Large intestine (tissue), 3 donors: ENCODE results near the gene SERTM1. TPM values are rescaled to one million over a fixed set of nuclear protein-coding genes. Genes with fewer than 3 reads are reported as not detected.

Source experiments
- DNase-seq, 2 donors: peaks; one replicate each; pipeline versions ENCODE4 v3.0.0 to v3.0.0-alpha.2; 2013
- H3K27ac ChIP-seq: one replicate; pipeline ENCODE4 v1.5.1; 2013; ENCODE audit warnings: low read length
- H3K27me3 ChIP-seq: 2 replicates; pipeline ENCODE4 v1.6.1; 2013; ENCODE audit warnings: low read length; ENCODE audit not compliant: control insufficient read depth, insufficient read depth
- H3K36me3 ChIP-seq: 2 replicates; pipeline ENCODE4 v1.6.1; 2013; ENCODE audit warnings: low read length; ENCODE audit not compliant: control insufficient read depth, insufficient read depth
- H3K4me1 ChIP-seq: one replicate; pipeline ENCODE4 v1.6.1; 2013; ENCODE audit warnings: low read length; ENCODE audit not compliant: control insufficient read depth, insufficient read depth
- H3K4me3 ChIP-seq: one replicate; pipeline ENCODE4 v1.5.1; 2013; ENCODE audit warnings: low read length
- H3K9me3 ChIP-seq: one replicate; pipeline ENCODE4 v1.6.1; 2013; ENCODE audit warnings: mild to moderate bottlenecking, low read depth, low read length, moderate library complexity; ENCODE audit not compliant: control insufficient read depth
- WGBS: methylation state at CpG from one replicate; pipeline ENCODE4 v1.1.5; 2013; ENCODE audit warnings: low lambda C conversion rate; ENCODE audit not compliant: insufficient coverage; 5-methylcytosine and 5-hydroxymethylcytosine counted together
- polyA plus RNA-seq: library from polyadenylated mRNA; unstranded; fragments of 120-200 nt; gene quantifications from one replicate; pipeline ENCODE4 v1.2.1, GENCODE V29; 2013

SERTM1 gene
- polyA plus RNA-seq, 1 donor, result 3.0 TPM

- 35% methylated on average over 2 of the region's 4 CpGs for WGBS
- DNase-seq, result peak; percentile 11 to 24
- H3K36me3 ChIP-seq, result no peaks in the 10 kb centered on the region
Observed at GRCh38 chr13:36736119-36736726, 62.4 kb downstream of the SERTM1 start.

DNA sequence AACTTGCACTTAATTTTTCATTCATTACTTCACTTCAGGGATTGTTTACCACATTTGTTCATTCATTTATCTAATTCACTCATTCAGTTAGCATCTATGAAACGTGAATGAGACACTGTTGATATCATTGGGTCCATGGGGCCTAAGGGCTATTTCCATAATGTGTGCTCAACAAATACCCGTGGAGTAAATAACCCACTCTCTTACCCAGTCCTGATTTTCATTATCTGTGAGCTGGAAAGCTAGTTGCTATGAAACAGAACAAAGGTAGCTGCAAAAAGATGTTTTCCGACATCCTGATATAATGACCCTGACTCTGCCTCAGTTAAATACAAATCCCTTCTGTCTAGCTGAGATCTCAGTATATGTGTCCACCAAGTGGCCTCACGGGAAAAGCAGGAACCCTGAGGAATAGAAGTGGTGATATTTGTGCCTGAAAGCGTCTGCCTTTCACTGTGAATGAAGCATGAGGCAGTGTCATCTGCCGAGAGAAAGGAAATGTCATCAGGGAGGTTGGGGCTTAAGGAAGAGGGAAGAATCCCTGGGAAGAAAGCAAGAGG is 63.8 kb downstream of the SERTM1 start:
- WGBS, result no CpG with 5 or more reads among the region's 6 CpGs
- Histone ChIP-seq H3K4me1 (no peaks in the 10 kb centered on the region), H3K27me3 (peaks cover 2% of the 10 kb centered on the region), H3K4me3 (no peak overlapping the region), H3K36me3 (no peaks in the 10 kb centered on the region), H3K27ac (no peak overlapping the region), H3K9me3 (no peaks in the 10 kb centered on the region)
- DNase-seq, result no peak

More at GRCh38 chr13:36736119-36736726, 62.4 kb downstream of the SERTM1 start:
- no peak overlapping the region for H3K27ac ChIP-seq
- no peaks in the 10 kb centered on the region for H3K9me3 ChIP-seq
- no peaks in the 10 kb centered on the region for H3K4me1 ChIP-seq
- no peak overlapping the region for H3K4me3 ChIP-seq
- peaks cover 2% of the 10 kb centered on the region for H3K27me3 ChIP-seq

GRCh38 chr13:36745436-36745835 is 71.6 kb downstream of the SERTM1 start:
- WGBS, result no CpG with 5 or more reads among the region's 3 CpGs
- Histone ChIP-seq H3K9me3 (no peaks in the 10 kb centered on the region), H3K4me3 (no peak overlapping the region), H3K4me1 (no peaks in the 10 kb centered on the region), H3K27ac (no peak overlapping the region), H3K27me3 (no peaks in the 10 kb centered on the region), H3K36me3 (no peaks in the 10 kb centered on the region)
- DNase-seq, result no peak

DNA sequence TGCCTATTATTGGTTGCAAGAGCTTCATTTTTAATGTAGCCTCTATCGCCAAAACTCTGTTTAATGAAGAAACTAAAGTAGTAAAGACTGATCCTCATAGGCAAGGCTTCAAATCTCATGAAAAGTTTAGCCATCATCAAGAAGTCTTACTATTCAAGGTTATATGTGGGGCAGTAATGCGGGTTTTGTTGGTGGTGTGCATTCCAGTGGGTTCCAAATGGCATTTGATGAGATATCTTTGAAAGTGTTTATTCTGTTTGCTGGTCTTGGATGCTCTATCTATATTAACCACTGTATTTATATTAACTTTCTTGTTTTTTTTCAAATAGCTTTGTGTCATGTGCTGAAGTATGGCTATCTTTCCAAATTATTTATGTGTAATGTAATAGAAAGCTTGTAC is 72.2 kb downstream of the SERTM1 start:
- Histone ChIP-seq H3K4me3 (no peak overlapping the region), H3K4me1 (no peaks in the 10 kb centered on the region), H3K36me3 (no peaks in the 10 kb centered on the region), H3K27ac (no peak overlapping the region), H3K9me3 (no peaks in the 10 kb centered on the region), H3K27me3 (no peaks in the 10 kb centered on the region)
- no peak for DNase-seq
- no CpG with 5 or more reads among the region's 2 CpGs for WGBS

Other genes starting within 250 kb of the SERTM1 start
- gene CCNA1, start 241.5 kb upstream of the SERTM1 start, polyA plus RNA-seq, result 1.5 TPM
- gene RFXAP, start 145.2 kb downstream of the SERTM1 start, polyA plus RNA-seq, result 6.9 TPM
- gene SMAD9, start 246.2 kb downstream of the SERTM1 start, polyA plus RNA-seq, result 13.9 TPM